WI38 (cell line): ENCODE measurements around the gene HAPLN2.
"Not testable (repeated sequence)": the region's sequence is repeated elsewhere in the genome, so short reads cannot be mapped to it uniquely, and the experiment has no call there.

ENCODE experiments used
- H3K4me3 ChIP-seq: 2 replicates; pipeline ENCODE4 v1.5.1; 2011; ENCODE audit warnings: low read depth, mild to moderate bottlenecking, control low read depth, low read length
- CTCF ChIP-seq: IDR thresholded peaks from 2 replicates; pipeline ENCODE4 v1.5.1; 2012; ENCODE audit warnings: low read depth, mild to moderate bottlenecking, control low read depth, low read length

The HAPLN2 gene

GRCh38 chr1:156629823-156630449 is 10.7 kb downstream of the HAPLN2 start:
- no peak overlapping the region for H3K4me3 ChIP-seq
- TF ChIP-seq CTCF = no peak

GRCh38 chr1:156631152-156631551 is 11.9 kb downstream of the HAPLN2 start:
- not testable (repeated sequence) for H3K4me3 ChIP-seq

GRCh38 chr1:156632355-156632754 is 13.1 kb downstream of the HAPLN2 start:
- H3K4me3 ChIP-seq = no peak overlapping the region
- no peak for TF ChIP-seq CTCF

GRCh38 chr1:156638189-156638985 is 19.2 kb downstream of the HAPLN2 start:
- no peak overlapping the region for H3K4me3 ChIP-seq
- no peak for TF ChIP-seq CTCF

GRCh38 chr1:156639601-156640101 is 20.4 kb downstream of the HAPLN2 start:
- H3K4me3 ChIP-seq = no peak overlapping the region
- no peak for TF ChIP-seq CTCF

- H3K4me3 ChIP-seq = no peak overlapping the region
- no peak for TF ChIP-seq CTCF
These were observed 21.9 kb downstream of the HAPLN2 start for GRCh38 chr1:156640842-156641706.

- no peak within 1 kb of the TSS for H3K4me3 ChIP-seq
- no peak for TF ChIP-seq CTCF
These were observed 22.6 kb downstream of the HAPLN2 start, which contains the start of gene BCAN for GRCh38 chr1:156641761-156642264. TSS of gene BCAN (plus strand) at chr1:156642117. CDS start at chr1:156646055, 3,938 bp downstream.
